Neural crest cell (in vitro differentiated cells): Measurements from ENCODE around the gene PRKD2. TPM values are rescaled to one million over a fixed set of nuclear protein-coding genes. Genes with fewer than 3 reads are reported as not detected.

Experiments
- DNase-seq: peaks from one replicate; pipeline ENCODE4 v3.0.0; 2021; ENCODE audit warnings: low read depth, mixed read lengths, low spot score
- H3K27ac Mint-ChIP-seq: one replicate; pipeline ENCODE4 v1.8.0; 2021; ENCODE audit warnings: mild to moderate bottlenecking, mixed read lengths; ENCODE audit not compliant: unreplicated experiment
- H3K27me3 Mint-ChIP-seq: 2 replicates; pipeline ENCODE4 v1.8.0; 2021; ENCODE audit warnings: low read depth, mild to moderate bottlenecking, mixed read lengths
- H3K36me3 Mint-ChIP-seq: 2 replicates; pipeline ENCODE4 v1.8.0; 2021; ENCODE audit warnings: low read depth, mild to moderate bottlenecking, mixed read lengths
- H3K4me1 Mint-ChIP-seq: 2 replicates; pipeline ENCODE4 v1.8.0; 2021; ENCODE audit warnings: mixed read lengths
- H3K4me3 Mint-ChIP-seq: one replicate; pipeline ENCODE4 v1.8.0; 2021; ENCODE audit warnings: mild to moderate bottlenecking, mixed read lengths
- H3K9me3 Mint-ChIP-seq: 2 replicates; pipeline ENCODE4 v1.8.0; 2021; ENCODE audit warnings: mixed read lengths
- total RNA-seq: library from RNA; stranded (reverse); gene quantifications from 2 replicates; pipeline ENCODE4 v1.2.1, GENCODE V29; 2021
- TF ChIP-seq, protein P1 (sequence below): fragments of 200-600 bp; sonication (generic); conservative IDR thresholded peaks from 2 replicates; pipeline ENCODE4 v1.5.0; 2021; ENCODE audit warnings: antibody characterized with exemption, mild to moderate bottlenecking

The PRKD2 gene
- total RNA-seq, 1 donor from 2014 or later, result 55.5 TPM

DNA sequence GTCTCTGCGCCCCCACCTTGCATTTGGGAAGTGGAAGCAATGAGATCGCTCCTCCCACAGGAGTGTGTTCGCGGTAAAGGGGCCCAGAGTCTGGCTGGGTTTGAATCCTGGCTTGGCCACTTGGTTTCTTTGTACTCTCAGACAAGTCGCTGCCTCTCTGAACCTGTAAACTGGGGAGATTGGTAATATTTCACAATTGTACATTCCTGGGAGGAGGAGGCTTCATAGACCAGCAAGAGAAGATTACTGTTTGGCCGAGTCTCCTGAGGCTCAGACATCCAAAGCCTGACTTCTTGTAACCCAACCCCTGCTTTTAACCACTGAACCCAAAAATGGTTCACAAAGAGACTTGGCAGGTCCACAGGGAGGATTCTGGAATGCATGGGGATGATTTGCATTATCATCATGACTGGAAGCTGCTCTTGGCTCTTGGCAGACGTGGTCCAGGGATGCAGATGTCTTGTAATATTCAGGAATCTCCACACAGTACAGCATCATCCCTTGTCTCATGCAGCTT lies 43.0 kb upstream of the PRKD2 start:
- Mint-ChIP-seq H3K27ac (peak overlapping the region; percentile 67), H3K27me3 (no peaks in the 10 kb centered on the region), H3K9me3 (no peaks in the 10 kb centered on the region), H3K4me3 (no peak overlapping the region), H3K36me3 (no peaks in the 10 kb centered on the region), H3K4me1 (peaks cover 2% of the 10 kb centered on the region)
- TF ChIP-seq, protein P1, sequence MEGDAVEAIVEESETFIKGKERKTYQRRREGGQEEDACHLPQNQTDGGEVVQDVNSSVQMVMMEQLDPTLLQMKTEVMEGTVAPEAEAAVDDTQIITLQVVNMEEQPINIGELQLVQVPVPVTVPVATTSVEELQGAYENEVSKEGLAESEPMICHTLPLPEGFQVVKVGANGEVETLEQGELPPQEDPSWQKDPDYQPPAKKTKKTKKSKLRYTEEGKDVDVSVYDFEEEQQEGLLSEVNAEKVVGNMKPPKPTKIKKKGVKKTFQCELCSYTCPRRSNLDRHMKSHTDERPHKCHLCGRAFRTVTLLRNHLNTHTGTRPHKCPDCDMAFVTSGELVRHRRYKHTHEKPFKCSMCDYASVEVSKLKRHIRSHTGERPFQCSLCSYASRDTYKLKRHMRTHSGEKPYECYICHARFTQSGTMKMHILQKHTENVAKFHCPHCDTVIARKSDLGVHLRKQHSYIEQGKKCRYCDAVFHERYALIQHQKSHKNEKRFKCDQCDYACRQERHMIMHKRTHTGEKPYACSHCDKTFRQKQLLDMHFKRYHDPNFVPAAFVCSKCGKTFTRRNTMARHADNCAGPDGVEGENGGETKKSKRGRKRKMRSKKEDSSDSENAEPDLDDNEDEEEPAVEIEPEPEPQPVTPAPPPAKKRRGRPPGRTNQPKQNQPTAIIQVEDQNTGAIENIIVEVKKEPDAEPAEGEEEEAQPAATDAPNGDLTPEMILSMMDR, result no peak
- DNase-seq, result no peak

GRCh38 chr19:46759206-46759605 lies 42.3 kb upstream of the PRKD2 start:
- TF ChIP-seq, protein P1, result no peak
- Mint-ChIP-seq H3K4me3 (no peak overlapping the region), H3K36me3 (no peaks in the 10 kb centered on the region), H3K27me3 (no peaks in the 10 kb centered on the region), H3K9me3 (no peaks in the 10 kb centered on the region), H3K4me1 (no peaks in the 10 kb centered on the region), H3K27ac (no peak overlapping the region)
- DNase-seq, result no peak

DNA sequence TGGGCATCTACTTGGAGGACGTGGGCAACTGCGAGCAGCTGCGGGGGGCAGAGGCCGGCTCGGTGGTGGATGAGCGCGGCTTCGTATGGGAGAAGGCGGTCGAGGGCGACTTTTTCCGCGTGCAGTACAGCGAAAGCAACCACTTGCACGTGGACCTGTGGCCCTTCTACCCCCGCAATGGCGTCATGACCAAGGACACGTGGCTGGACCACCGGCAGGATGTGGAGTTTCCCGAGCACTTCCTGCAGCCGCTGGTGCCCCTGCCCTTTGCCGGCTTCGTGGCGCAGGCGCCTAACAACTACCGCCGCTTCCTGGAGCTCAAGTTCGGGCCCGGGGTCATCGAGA lies 39.6 kb upstream of the PRKD2 start:
- no peaks in the 10 kb centered on the region for H3K9me3 Mint-ChIP-seq
- H3K4me3 Mint-ChIP-seq, result no peak overlapping the region
- peaks cover 6% of the 10 kb centered on the region for H3K36me3 Mint-ChIP-seq
- no peak overlapping the region for H3K27ac Mint-ChIP-seq
- H3K27me3 Mint-ChIP-seq, result no peaks in the 10 kb centered on the region
- TF ChIP-seq, protein P1, result no peak
- DNase-seq, result no peak
- H3K4me1 Mint-ChIP-seq, result peaks cover 4% of the 10 kb centered on the region

DNA sequence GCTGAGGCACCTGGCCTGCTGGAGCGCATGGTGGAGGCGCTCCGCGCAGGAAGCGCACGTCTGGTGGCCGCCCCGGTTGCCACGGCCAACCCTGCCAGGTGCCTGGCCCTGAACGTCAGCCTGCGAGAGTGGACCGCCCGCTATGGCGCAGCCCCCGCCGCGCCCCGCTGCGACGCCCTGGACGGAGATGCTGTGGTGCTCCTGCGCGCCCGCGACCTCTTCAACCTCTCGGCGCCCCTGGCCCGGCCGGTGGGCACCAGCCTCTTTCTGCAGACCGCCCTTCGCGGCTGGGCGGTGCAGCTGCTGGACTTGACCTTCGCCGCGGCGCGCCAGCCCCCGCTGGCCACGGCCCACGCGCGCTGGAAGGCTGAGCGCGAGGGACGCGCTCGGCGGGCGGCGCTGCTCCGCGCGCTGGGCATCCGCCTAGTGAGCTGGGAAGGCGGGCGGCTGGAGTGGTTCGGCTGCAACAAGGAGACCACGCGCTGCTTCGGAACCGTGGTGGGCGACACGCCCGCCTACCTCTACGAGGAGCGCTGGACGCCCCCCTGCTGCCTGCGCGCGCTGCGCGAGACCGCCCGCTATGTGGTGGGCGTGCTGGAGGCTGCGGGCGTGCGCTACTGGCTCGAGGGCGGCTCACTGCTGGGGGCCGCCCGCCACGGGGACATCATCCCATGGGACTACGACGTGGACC lies 39.1 kb upstream of the PRKD2 start:
- Mint-ChIP-seq H3K27me3 (no peaks in the 10 kb centered on the region), H3K36me3 (peaks cover 6% of the 10 kb centered on the region), H3K9me3 (no peaks in the 10 kb centered on the region), H3K4me1 (peaks cover 4% of the 10 kb centered on the region), H3K4me3 (no peak overlapping the region), H3K27ac (no peak overlapping the region)
- TF ChIP-seq, protein P1, result no peak
- DNase-seq, result no peak

GRCh38 chr19:46755077-46755852 lies 38.4 kb upstream of the PRKD2 start:
- no peaks in the 10 kb centered on the region for H3K27me3 Mint-ChIP-seq
- no peak overlapping the region for H3K4me3 Mint-ChIP-seq
- H3K9me3 Mint-ChIP-seq, result no peaks in the 10 kb centered on the region

More at GRCh38 chr19:46755077-46755852, 38.4 kb upstream of the PRKD2 start:
- Mint-ChIP-seq H3K36me3 (peaks cover 8% of the 10 kb centered on the region), H3K27ac (no peak overlapping the region), H3K4me1 (peaks cover 4% of the 10 kb centered on the region)
- TF ChIP-seq, protein P1, result no peak
- DNase-seq, result no peak
